HG03066 (cell line): ENCODE results near the gene ASGR1.

Experiments
- ATAC-seq: cut with Tn5 transposase; IDR thresholded peaks from one replicate; pipeline ENCODE4 v1.9.1; 2021; ENCODE audit warnings: low read depth; ENCODE audit not compliant: unreplicated experiment

The ASGR1 gene, protein sequence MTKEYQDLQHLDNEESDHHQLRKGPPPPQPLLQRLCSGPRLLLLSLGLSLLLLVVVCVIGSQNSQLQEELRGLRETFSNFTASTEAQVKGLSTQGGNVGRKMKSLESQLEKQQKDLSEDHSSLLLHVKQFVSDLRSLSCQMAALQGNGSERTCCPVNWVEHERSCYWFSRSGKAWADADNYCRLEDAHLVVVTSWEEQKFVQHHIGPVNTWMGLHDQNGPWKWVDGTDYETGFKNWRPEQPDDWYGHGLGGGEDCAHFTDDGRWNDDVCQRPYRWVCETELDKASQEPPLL

GRCh38 chr17:7179317-7180254 lies at the start of gene ASGR1:
ASGR1 (minus strand) TSS chr17:7179370; CDS start chr17:7178563, 807 bp downstream.
- no peak for ATAC-seq

- no peak for ATAC-seq
These were observed 49.8 kb upstream of the ASGR1 start for GRCh38 chr17:7228920-7229319.

DNA sequence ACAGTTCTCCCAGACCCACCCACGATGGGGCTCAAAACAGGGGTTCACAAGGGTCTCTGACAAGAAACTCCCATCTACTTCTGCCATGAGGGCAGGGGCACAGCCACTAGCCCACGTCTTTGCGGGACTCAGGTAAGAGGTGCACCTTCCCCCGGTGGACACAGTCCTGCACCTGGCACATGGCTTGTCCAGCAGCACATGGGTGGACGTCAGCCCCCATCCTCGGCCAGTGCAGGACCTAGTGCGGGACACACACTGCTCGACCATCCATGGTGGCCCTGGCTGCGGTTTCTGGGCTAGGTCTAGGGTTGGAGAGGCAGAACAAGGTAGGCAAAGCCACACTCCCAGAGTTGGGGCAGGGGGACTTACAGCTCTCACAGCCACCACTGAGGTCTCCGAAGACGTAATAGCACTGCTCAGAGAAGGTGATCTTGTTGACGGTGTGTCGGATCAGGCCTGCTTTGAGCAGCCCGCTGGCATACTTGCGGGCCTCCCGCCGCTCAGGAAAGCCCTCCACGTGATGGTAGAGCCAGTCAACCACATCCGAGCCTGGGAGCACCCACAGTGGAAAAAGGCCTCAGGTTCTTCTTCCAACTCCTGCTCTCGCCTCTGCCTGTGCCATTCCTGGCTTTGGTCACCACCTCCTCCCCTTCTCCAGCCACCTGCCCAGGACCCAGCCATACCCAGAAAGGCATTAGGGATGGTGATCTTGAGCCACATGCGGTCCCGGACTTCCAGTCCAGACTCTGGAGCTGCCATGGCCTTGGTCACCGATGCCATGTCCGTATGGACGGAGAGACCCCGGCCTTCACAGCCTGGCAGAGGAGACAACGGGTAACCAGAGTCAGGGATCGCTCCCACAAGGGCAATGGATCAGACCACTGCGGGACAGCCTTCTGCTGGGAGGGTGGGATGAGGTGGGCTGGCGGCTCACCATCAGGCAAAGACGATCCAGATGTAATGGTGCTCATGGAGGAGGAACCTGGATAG lies 47.8 kb upstream of the ASGR1 start:
- ATAC-seq = no peak

GRCh38 chr17:7225711-7226331 lies 46.7 kb upstream of the ASGR1 start:
- ATAC-seq = no peak

GRCh38 chr17:7224661-7225111 lies 45.5 kb upstream of the ASGR1 start:
- no peak for ATAC-seq

DNA sequence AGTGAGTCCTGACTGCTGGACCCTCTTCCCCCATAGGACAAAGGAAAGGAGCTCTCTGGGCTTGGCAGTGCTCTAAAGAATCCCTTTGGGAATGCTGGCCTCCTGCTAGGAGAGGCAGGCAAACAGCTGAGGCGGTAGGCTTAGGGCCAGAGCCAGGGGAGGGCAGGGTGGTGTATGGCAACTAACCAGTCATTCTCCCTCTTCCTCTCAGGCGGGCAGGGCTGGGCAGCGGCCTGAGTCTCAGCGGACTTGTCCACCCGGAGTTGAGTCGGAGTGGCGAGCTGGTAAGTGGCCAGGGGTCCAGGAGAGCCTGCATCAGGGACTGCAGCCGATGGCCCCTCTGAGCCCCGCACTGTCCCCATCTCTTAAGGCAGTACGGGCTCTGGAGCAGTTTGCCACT lies 44.9 kb upstream of the ASGR1 start:
- ATAC-seq = no peak

DNA sequence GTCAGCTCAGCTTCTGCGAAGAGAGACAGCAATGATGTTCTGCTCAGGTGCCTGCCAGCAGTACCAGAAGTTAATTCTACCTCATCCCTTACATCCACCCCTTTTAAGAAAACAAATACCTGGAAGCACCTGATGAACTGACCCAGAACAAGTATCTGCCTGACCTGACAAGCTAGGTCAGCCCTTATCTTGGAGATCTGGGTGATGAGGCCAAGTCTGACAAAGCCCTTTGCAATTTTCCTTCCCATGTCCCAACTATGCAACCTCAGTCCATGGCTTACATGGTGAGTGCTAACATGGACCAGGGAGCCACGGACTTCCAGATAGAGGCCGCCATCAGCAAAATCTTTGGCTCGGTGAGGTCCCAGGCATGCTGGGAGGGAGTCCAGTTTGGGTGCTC lies 44.2 kb upstream of the ASGR1 start:
- no peak for ATAC-seq

- no peak for ATAC-seq
These were observed 43.8 kb upstream of the ASGR1 start for GRCh38 chr17:7222972-7223292.

DNA sequence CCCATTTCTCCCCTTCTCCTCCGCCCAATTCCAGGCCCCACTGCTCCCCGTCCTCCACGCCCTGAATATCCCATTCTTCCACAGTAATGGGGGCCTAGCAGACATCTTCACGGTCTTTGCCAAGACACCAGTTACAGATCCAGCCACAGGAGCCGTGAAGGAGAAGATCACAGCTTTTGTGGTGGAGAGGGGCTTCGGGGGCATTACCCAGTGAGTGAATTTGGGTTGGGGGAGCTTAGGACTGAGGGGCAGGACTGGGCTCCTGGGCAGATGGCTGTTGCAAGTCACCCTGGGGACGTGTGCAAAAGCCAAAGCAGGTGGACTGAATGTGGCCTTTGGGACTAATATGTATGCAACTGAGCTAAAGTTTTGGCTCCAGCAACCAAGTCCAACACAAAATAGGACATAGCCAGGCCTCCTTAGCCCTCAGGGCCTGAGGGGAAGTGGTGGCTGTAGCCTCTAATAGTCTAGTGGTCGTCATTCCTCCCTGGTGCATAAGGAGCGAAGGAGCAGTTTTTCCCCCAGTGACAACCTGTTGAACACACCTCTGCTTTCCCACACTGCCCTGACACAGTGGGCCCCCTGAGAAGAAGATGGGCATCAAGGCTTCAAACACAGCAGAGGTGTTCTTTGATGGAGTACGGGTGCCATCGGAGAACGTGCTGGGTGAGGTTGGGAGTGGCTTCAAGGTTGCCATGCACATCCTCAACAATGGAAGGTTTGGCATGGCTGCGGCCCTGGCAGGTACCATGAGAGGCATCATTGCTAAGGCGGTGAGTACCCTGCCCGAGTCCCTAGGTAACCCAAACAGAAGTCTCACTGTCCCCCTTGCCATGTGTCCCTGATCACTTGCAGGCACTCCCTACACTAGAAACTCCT lies 43.2 kb upstream of the ASGR1 start:
- no peak for ATAC-seq

DNA sequence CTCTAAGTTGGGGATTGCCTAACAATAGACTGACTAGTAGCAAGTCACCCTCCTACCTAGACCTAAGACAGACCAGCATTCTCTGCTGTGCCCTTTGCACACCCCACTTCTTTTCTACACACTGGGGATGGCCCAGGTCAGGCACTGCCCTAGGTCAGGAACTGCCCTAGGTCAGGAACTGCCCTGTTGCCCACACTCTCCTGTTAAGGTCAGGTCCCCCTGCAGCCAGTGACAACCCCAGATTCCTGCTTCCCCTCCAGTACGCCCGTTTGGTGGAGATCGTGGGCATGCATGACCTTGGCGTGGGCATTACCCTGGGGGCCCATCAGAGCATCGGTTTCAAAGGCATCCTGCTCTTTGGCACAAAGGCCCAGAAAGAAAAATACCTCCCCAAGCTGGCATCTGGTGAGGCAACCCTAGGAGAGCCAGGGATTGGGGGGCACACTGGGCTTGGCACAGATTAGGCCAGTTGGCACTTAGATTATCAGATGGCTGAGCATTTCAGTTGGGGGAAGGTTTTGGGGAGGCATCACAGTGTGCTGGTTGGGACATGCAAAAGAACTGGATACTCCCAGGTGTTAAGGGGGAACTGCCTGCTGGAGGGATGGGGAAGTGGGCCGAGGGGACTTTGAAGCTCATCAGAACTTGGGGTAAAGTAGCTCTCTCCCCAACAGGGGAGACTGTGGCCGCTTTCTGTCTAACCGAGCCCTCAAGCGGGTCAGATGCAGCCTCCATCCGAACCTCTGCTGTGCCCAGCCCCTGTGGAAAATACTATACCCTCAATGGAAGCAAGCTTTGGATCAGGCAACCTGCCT lies 42.3 kb upstream of the ASGR1 start:
- ATAC-seq = no peak

DNA sequence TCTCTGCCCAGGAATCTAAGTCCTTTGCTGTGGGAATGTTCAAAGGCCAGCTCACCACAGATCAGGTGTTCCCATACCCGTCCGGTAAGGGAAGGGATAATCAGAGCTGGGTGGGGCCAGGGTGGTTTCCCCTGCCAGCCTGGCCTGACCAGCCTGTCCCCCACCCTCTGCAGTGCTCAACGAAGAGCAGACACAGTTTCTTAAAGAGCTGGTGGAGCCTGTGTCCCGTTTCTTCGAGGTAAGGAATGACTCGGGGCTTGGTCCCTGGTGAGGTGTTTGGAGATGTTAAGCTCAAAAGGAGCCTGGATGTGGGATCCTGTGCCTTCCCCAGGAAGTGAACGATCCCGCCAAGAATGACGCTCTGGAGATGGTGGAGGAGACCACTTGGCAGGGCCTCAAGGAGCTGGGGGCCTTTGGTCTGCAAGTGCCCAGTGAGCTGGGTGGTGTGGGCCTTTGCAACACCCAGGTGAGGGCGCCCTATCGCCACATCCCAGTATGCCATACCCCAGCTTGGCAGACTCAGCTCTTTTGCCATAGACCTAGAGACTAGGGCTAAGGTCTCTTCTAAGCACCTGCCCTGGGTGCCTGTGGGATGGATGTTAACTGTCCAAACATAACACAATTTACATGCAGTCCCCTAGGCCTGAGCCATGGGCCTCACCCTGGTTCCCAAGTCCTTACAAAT lies 41.6 kb upstream of the ASGR1 start:
- ATAC-seq = no peak

DNA sequence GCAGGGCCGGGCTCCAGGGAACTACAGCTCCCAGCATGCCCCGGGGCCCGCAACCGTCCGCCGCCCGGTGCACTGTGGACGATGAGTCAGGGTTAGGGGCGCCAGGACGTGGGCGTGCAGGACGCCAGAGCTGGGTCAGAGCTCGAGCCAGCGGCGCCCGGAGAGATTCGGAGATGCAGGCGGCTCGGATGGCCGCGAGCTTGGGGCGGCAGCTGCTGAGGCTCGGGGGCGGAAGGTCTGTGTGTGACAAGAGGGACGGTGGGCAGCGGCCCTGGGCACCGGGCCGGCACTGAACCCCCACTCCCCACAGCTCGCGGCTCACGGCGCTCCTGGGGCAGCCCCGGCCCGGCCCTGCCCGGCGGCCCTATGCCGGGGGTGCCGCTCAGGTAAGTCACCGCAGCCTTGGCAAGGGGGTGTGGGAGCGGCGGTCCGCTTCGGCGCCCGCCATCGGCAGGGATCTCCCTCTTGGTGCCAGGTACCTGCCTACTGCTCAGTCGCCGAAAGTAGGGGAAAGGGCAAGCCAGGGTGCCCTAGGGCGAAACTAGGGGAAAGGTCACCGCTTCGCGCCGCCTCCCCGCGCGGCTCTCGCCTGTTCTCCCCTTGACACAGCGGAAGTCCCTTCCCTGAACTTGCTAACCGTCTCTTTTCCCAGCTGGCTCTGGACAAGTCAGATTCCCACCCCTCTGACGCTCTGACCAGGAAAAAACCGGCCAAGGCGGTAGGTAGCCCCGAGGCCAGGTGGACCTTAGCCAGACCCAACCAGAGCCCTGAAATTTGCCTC lies 40.8 kb upstream of the ASGR1 start, which contains the start of the genes ACADVL and DLG4:
Gene ACADVL, plus strand, starts transcription at position 127 of the 781 bp plus-strand sequence. Its CDS starts 47 bp downstream, at position 174.
Gene DLG4, minus strand, starts transcription at position 25 of the 781 bp plus-strand sequence.
- ATAC-seq = no peak

- no peak for ATAC-seq
These were observed 40.1 kb upstream of the ASGR1 start for GRCh38 chr17:7219229-7219811.

DNA sequence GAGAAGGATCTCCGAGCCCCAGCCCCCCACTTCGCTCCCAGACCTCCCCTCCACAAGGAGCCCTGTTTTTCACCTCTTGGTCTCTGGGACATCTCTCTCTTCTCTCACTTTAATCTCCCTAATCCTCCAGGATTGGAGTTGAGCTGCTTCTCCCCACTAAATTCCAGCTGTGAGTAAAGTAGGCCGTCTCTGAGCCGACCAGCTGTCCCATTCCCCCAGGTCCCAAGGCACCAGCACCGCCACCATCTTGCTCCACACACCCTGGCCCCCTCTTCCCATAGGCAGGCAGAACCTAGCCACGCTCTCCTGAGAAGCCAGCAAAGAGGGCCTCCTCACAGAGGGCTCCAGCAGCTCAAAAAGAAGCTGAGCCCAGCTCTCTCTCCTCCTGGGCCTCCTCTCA lies 39.6 kb upstream of the ASGR1 start:
- ATAC-seq = no peak

DNA sequence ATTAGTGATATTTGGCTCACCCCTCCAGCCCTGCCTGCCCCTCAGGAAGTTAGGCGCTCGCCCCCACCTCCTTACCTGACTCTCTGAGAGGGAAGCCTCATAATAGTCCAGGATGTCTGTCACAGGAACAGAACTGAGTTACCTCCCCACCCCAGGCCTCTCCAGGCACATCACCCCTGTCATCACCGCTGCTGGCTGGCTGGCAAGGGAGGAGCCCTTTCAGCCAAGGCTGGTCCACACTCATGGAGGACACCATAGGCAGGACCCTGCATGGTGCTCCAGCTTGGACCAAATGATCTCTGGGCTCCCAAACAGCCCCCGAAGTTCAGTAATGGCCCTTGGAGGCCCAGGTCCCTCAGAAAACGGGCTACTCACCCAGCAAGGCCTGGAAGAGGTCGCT lies 39.0 kb upstream of the ASGR1 start:
- no peak for ATAC-seq
